Right lobe of liver (tissue), 4 donors: ENCODE results near the gene LRRC46.

Source experiments
- POLR2A ChIP-seq: fragments of 450-650 bp; IDR thresholded peaks from one replicate; pipeline ENCODE4 v1.6.1; 2017; ENCODE audit warnings: antibody characterized with exemption, mild to moderate bottlenecking
- TF ChIP-seq, protein P1 (sequence below), 4 donors: fragments of 200-600 bp in 3 of 4; fragments of 450-650 bp in 1 of 4; IDR thresholded peaks; one replicate each; pipeline versions ENCODE4 v1.5.1 to v1.8.0; 2016 to 2022; ENCODE audit warnings: antibody characterized with exemption in 4 of 4, mild to moderate bottlenecking in 2 of 4
- donor health status: DM: no; HTN: no; CAD: no.
- donor health status: DM: no; HTN: no; CAD: no.
- donor health status: DM: no; HTN: yes; CAD: no.

DNA sequence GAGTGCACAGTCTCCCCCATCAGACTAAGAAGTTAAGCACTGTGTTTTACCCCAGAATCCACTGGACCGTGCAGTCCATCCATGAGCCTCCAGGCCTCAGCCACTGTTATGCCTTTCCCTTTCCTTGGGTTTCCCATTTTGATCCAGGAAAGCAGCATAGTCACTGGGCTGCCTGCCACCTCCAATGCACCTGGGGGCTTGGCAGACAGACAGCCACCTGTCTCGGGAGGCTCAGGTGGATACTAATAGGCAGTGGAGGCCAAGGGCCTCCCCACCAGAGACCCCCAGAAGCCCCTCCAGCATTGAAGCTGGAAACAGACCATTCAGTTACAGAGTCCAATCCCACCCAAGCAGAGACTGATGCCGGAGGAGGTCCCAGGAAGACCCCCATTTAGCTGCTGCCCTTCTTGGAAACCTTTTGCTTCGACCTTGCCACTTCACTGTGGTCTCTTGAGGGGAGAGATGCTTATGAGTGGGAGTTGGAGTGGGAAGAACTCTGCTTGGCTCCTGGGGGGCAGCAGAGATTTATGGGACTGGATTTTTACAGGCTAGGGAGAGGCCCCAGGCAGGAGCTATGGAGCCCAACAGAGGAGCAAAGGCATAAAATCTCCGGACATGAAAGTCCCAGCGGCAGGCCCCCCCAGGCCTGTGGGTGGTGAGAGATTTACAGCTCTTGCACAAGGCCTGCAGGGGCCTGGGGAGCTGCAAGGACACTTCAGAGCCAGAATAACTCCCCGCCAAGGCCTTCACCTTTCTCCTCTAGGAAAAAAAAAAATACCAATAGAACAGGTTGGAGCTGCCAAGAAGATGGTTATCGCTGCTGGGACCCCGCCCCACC is 52.3 kb downstream of the LRRC46 start:
- TF ChIP-seq, protein P1, sequence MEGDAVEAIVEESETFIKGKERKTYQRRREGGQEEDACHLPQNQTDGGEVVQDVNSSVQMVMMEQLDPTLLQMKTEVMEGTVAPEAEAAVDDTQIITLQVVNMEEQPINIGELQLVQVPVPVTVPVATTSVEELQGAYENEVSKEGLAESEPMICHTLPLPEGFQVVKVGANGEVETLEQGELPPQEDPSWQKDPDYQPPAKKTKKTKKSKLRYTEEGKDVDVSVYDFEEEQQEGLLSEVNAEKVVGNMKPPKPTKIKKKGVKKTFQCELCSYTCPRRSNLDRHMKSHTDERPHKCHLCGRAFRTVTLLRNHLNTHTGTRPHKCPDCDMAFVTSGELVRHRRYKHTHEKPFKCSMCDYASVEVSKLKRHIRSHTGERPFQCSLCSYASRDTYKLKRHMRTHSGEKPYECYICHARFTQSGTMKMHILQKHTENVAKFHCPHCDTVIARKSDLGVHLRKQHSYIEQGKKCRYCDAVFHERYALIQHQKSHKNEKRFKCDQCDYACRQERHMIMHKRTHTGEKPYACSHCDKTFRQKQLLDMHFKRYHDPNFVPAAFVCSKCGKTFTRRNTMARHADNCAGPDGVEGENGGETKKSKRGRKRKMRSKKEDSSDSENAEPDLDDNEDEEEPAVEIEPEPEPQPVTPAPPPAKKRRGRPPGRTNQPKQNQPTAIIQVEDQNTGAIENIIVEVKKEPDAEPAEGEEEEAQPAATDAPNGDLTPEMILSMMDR (IDR thresholded peaks at IDR 0.05) = no peak
- no peak for TF ChIP-seq POLR2A
